Esophagus squamous epithelium (tissue), 4 donors: Measurements from ENCODE around the gene PCNX4.
A peak's percentile ranks its signal among the peaks of the same experiment; 100 is the strongest.

Source experiments
- POLR2A ChIP-seq, 4 donors: fragments of 450-650 bp; IDR thresholded peaks; one replicate each; pipeline ENCODE4 v1.6.1; 2017; ENCODE audit warnings: antibody characterized with exemption in 4 of 4, mild to moderate bottlenecking in 4 of 4, moderate library complexity in 3 of 4
- TF ChIP-seq, protein P1 (sequence below), 6 experiments: fragments of 450-650 bp in 4 of 6; fragments of 200-600 bp in 2 of 6; sonication (generic) in 2 of 6; IDR thresholded peaks; one replicate each; pipeline ENCODE4 v1.5.1; 2016 to 2019; ENCODE audit warnings: antibody characterized with exemption in 6 of 6, mild to moderate bottlenecking in 4 of 6, moderate library complexity in 4 of 6

DNA sequence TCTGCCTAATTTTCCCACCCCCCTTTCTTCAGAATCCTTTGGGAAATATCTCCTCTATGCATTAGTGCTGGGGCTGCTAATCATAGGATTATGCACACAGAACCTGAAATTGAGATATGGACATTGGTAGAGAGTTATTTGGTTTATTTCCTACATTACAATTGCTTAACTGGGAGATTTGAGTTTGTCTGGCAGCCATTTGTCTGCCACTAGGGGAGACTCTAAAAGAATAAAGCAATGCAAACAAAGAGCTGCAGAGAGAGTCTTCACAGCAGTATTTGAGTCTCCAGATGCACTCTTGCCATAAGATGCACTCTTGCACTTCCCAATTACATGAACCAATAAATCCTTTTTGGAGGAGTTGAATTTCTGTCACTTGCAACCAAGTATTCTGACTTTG is 12.0 kb upstream of the PCNX4 start:
- TF ChIP-seq, protein P1, sequence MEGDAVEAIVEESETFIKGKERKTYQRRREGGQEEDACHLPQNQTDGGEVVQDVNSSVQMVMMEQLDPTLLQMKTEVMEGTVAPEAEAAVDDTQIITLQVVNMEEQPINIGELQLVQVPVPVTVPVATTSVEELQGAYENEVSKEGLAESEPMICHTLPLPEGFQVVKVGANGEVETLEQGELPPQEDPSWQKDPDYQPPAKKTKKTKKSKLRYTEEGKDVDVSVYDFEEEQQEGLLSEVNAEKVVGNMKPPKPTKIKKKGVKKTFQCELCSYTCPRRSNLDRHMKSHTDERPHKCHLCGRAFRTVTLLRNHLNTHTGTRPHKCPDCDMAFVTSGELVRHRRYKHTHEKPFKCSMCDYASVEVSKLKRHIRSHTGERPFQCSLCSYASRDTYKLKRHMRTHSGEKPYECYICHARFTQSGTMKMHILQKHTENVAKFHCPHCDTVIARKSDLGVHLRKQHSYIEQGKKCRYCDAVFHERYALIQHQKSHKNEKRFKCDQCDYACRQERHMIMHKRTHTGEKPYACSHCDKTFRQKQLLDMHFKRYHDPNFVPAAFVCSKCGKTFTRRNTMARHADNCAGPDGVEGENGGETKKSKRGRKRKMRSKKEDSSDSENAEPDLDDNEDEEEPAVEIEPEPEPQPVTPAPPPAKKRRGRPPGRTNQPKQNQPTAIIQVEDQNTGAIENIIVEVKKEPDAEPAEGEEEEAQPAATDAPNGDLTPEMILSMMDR (IDR thresholded peaks at IDR 0.05) = peak in 1 of 6 experiments; percentile 4
- no peak for TF ChIP-seq POLR2A (IDR thresholded peaks at IDR 0.05)
